Fibroblast of the aortic adventitia (primary cell): Measurements from ENCODE around the gene MBD3L2B. TPM values are rescaled to one million over a fixed set of nuclear protein-coding genes. Genes with fewer than 3 reads are reported as not detected.
"Not testable (repeated sequence)": the region's sequence is repeated elsewhere in the genome, so short reads cannot be mapped to it uniquely, and the experiment has no call there.

Experiments used
- DNase-seq: peaks from one replicate; pipeline ENCODE4 v3.0.0-alpha.2; 2010; ENCODE audit warnings: low read depth
- H3K4me3 ChIP-seq: 2 replicates; pipeline ENCODE4 v1.5.1; 2011; ENCODE audit warnings: low read depth, mild to moderate bottlenecking, control low read depth, low read length, moderate library complexity
- total RNA-seq: library from RNA; depleted of rRNA; stranded (reverse); fragments of >200 nt; gene quantifications from 2 replicates; pipeline ENCODE4 v1.2.3, GENCODE V29; 2012; ENCODE audit warnings: low replicate concordance
- TF ChIP-seq, protein P1 (sequence below): IDR thresholded peaks from 2 replicates; pipeline ENCODE4 v1.5.1; 2011; ENCODE audit warnings: mild to moderate bottlenecking, low read length, control low read depth, inconsistent platforms; ENCODE audit not compliant: insufficient read depth

The MBD3L2B gene
- total RNA-seq, 1 donor, result not detected

DNA sequence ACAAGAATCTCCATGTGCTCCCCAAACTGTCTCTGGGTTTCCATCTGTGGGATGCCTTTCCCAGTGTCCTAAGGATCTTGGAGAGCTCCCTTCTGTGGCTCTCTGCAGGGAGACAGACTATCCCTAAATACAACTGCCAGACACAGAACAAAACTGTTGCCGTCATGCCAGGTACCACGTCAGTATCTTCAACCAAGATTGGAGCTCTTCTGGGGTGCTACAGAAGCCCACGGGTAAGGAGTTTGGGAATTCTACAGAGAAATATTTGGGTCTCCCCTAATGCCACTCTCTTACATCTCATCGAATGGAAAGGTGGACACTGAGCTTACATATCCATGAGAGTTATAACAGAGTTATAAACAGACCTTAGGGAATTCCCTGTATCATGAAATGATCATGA lies 42.1 kb upstream of the MBD3L2B start:
- TF ChIP-seq, protein P1, sequence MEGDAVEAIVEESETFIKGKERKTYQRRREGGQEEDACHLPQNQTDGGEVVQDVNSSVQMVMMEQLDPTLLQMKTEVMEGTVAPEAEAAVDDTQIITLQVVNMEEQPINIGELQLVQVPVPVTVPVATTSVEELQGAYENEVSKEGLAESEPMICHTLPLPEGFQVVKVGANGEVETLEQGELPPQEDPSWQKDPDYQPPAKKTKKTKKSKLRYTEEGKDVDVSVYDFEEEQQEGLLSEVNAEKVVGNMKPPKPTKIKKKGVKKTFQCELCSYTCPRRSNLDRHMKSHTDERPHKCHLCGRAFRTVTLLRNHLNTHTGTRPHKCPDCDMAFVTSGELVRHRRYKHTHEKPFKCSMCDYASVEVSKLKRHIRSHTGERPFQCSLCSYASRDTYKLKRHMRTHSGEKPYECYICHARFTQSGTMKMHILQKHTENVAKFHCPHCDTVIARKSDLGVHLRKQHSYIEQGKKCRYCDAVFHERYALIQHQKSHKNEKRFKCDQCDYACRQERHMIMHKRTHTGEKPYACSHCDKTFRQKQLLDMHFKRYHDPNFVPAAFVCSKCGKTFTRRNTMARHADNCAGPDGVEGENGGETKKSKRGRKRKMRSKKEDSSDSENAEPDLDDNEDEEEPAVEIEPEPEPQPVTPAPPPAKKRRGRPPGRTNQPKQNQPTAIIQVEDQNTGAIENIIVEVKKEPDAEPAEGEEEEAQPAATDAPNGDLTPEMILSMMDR, result no peak
- no peak for DNase-seq
- H3K4me3 ChIP-seq, result no peak overlapping the region

DNA sequence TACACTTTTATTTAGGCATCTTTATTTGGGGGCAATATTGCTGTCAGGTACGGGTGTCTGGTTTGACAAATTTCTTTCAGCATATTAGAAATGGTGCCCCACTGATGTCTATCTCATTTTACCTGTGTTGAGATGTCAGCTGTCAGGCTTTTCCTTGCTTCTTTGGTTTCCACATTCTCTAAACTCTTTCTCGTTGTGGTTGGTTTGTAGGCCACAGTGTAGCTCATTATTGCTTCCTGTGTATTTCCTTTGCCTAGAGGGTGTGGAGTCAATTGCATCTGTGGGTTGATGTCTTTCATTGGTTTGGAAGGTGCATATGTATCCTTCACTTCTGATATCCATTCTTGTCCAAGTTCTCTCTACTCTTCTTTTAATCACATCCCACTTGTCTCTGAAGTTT lies 38.7 kb upstream of the MBD3L2B start:
- DNase-seq, result not testable (repeated sequence)

DNA sequence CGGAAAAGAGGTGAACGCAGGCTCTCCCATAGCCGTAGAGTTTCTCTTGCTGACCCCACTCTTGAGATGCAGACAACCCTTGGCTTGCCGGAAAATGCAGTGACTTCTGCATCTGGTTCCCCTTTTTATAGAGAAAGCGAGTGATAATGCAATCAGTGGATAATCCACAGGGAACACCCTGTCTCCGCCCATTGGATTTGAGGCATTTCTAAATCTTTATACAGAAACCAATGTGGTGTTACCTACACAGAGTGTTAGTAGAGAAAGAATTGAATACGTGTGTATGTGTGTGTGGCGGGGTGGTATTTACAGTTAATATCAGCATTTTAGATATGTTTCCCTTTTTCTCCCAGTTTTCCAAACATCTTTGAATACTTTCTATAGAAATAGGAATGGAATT lies 37.3 kb upstream of the MBD3L2B start, which contains the start of gene MBD3L3:
TSS of gene MBD3L3 (minus strand) at position 101 of the 400 bp plus-strand sequence. CDS start at position 30, 71 bp downstream.
- not testable (repeated sequence) for H3K4me3 ChIP-seq, DNase-seq

More for the DNA sequence above, 38.7 kb upstream of the MBD3L2B start:
- not testable (repeated sequence) for H3K4me3 ChIP-seq

DNA sequence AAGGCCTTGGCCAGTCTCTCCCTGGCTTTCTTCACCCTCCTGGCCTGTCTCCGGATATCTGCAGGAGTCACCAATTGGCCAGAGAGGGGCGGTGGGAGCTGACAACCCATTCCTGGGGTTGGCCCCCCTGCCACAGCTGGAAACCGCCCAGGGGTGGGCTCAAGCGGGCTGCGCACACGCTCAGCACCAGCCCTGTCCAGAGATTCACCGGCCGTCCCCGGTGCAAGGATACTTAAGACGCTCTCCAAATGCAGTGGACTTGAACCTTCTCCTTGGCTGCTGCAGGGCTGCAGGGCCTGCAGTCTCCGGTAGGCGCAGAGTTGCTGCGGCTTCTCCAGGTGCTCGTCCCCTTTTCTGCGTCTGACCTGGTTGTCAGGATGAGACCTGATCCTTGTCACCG lies 35.1 kb upstream of the MBD3L2B start:
- not testable (repeated sequence) for H3K4me3 ChIP-seq, DNase-seq

DNA sequence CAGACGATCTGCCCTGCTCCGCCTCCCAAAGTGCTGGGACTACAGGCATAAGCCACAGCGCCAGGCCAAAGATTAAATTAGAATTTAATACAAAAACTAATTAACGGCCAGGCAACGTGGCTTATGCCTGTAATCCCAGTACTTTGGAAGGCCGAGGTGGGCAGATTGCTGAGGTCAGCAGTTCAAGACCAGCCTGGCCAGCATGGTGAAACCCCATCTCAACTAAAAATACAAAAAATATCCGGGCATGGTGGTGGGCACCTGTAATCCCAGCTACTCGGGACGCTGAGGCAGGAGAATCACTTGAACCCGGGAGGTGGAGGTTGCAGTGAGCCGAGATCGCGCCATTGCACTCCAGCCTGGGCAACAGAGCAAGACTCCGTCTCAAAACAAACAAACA lies 34.4 kb upstream of the MBD3L2B start:
- DNase-seq, H3K4me3 ChIP-seq: not testable (repeated sequence)

DNA sequence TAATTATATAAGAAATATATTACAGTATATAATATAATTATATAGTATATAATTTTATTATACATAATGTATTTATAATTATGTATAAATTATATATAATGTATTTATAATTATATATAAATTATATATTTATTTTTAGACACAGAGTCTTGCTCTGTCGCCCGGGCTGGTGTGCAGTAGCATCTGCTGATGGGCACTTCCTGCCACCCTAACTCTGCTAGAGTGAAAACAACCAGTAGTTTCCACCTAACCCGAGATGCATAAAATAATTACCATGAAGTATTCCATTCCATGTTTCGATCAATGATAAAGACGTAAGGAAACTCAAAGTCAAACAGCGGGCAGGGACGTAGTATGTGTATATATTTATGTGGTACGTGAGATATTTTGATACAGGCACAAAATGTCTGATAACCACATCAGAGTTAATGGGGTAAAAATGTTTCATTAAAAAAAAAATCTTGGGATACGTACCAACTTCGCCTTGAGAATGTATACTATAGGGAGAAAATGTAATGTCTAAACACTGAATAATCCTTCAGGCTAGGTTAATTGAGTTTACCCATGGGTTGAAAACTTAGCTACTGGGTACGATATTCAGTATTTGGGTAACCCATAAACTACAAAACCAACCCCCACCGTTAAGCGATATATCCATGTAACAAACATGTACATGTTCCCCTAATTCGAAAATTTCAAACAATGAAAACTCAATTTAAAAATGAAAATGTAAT lies 33.6 kb upstream of the MBD3L2B start:
- not testable (repeated sequence) for DNase-seq, H3K4me3 ChIP-seq

DNA sequence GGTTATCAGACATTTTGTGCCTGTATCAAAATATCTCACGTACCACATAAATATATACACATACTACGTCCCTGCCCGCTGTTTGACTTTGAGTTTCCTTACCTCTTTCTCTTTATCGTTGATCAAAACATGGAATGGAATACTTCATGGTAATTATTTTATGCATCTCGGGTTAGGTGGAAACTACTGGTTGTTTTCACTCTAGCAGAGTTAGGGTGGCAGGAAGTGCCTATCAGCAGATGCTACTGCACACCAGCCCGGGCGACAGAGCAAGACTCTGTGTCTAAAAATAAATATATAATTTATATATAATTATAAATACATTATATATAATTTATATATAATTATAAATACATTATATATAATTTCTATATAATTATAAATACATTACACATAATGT lies 31.7 kb upstream of the MBD3L2B start:
- not testable (repeated sequence) for H3K4me3 ChIP-seq, DNase-seq

DNA sequence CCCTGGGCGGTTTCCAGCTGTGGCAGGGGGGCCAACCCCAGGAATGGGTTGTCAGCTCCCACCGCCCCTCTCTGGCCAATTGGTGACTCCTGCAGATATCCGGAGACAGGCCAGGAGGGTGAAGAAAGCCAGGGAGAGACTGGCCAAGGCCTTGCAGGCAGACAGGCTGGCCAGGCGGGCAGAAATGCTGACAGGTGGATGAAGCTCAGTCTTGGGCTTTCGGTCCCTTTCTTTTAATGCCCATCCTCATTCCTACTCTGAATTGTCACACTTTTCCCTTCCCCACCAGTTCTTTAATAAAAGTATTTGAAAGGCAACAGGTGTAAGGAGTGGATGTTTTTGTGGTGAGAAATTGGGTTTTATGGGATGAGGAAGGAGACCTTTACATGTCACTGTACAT lies 30.2 kb upstream of the MBD3L2B start:
- not testable (repeated sequence) for DNase-seq, H3K4me3 ChIP-seq

DNA sequence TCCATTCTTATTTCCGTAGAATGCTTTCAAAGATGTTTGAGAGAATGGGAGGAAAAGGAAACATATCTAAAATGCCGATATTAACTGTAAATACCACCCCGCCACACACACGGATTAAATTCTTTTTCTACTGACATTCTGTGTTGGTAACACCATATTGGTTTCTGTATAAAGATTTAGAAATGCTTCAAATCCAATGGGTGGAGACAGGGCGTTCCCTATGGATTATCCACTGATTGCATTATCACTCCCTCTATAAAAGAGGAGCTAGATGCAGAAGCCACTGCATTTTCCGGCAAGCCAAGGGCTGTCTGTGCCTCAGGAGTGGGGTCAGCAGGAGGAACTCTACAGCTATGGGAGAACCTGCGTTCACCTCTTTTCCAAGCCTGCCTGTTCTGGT lies 27.8 kb upstream of the MBD3L2B start, which contains the start of gene MBD3L2:
TSS of gene MBD3L2 (plus strand) at position 301 of the 400 bp plus-strand sequence. CDS start at position 354, 53 bp downstream.
- H3K4me3 ChIP-seq, result not testable (repeated sequence)

DNA sequence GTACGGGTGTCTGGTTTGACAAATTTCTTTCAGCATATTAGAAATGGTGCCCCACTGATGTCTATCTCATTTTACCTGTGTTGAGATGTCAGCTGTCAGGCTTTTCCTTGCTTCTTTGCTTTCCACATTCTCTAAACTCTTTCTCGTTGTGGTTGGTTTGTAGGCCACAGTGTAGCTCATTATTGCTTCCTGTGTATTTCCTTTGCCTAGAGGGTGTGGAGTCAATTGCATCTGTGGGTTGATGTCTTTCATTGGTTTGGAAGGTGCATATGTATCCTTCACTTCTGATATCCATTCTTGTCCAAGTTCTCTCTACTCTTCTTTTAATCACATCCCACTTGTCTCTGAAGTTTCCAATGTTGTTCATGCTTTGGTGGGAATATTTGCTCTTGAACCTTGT lies 20.3 kb upstream of the MBD3L2B start:
- not testable (repeated sequence) for DNase-seq, H3K4me3 ChIP-seq

More for the DNA sequence above, 27.8 kb upstream of the MBD3L2B start, which contains the start of gene MBD3L2:
- not testable (repeated sequence) for DNase-seq

DNA sequence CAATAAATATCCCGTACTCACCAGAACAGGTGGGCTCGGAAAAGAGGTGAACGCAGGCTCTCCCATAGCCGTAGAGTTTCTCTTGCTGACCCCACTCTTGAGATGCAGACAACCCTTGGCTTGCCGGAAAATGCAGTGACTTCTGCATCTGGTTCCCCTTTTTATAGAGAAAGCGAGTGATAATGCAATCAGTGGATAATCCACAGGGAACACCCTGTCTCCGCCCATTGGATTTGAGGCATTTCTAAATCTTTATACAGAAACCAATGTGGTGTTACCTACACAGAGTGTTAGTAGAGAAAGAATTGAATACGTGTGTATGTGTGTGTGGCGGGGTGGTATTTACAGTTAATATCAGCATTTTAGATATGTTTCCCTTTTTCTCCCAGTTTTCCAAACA lies 18.8 kb upstream of the MBD3L2B start, which contains the start of gene MBD3L4:
TSS of gene MBD3L4 (minus strand) at position 101 of the 400 bp plus-strand sequence. CDS start at position 66, 35 bp downstream.
- H3K4me3 ChIP-seq, result not testable (repeated sequence)

DNA sequence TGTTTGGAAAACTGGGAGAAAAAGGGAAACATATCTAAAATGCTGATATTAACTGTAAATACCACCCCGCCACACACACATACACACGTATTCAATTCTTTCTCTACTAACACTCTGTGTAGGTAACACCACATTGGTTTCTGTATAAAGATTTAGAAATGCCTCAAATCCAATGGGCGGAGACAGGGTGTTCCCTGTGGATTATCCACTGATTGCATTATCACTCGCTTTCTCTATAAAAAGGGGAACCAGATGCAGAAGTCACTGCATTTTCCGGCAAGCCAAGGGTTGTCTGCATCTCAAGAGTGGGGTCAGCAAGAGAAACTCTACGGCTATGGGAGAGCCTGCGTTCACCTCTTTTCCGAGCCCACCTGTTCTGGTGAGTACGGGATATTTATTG lies 9.0 kb upstream of the MBD3L2B start, which contains the start of gene MBD3L5:
TSS of gene MBD3L5 (plus strand) at position 301 of the 400 bp plus-strand sequence. CDS start at position 335, 34 bp downstream.
- DNase-seq, H3K4me3 ChIP-seq: not testable (repeated sequence)

More for the DNA sequence above, 18.8 kb upstream of the MBD3L2B start, which contains the start of gene MBD3L4:
- not testable (repeated sequence) for DNase-seq

DNA sequence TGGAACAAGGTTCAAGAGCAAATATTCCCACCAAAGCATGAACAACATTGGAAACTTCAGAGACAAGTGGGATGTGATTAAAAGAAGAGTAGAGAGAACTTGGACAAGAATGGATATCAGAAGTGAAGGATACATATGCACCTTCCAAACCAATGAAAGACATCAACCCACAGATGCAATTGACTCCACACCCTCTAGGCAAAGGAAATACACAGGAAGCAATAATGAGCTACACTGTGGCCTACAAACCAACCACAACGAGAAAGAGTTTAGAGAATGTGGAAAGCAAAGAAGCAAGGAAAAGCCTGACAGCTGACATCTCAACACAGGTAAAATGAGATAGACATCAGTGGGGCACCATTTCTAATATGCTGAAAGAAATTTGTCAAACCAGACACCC lies 7.6 kb upstream of the MBD3L2B start:
- not testable (repeated sequence) for H3K4me3 ChIP-seq, DNase-seq
